ENCODE measurements around the gene THSD4.

The THSD4 gene

GRCh38 chr15:71189718-71190117 is 74.4 kb downstream of the THSD4 start:
- Histone ChIP-seq H3K36me3 (ENCODE audit: control insufficient read depth, insufficient read depth, low read length) (no peaks in the 10 kb centered on the region), H3K4me3 (ENCODE audit: low read length) (no peak overlapping the region), H3K9ac (ENCODE audit: low read length) (no peak overlapping the region), H3K9me3 (ENCODE audit: control insufficient read depth, low read length) (no peaks in the 10 kb centered on the region), H3K4me1 (ENCODE audit: control insufficient read depth, insufficient read depth, low read length) (no peaks in the 10 kb centered on the region), H3K27me3 (ENCODE audit: control insufficient read depth, insufficient read depth, low read length) (no peaks in the 10 kb centered on the region)

- Histone ChIP-seq H3K9me3 (ENCODE audit: control insufficient read depth, low read length) (no peaks in the 10 kb centered on the region), H3K4me3 (ENCODE audit: low read length) (no peak overlapping the region), H3K9ac (ENCODE audit: low read length) (no peak overlapping the region), H3K4me1 (ENCODE audit: control insufficient read depth, insufficient read depth, low read length) (no peaks in the 10 kb centered on the region), H3K27me3 (ENCODE audit: control insufficient read depth, insufficient read depth, low read length) (no peaks in the 10 kb centered on the region), H3K36me3 (ENCODE audit: control insufficient read depth, insufficient read depth, low read length) (no peaks in the 10 kb centered on the region)
These were observed 76.0 kb downstream of the THSD4 start for GRCh38 chr15:71191296-71191695.

GRCh38 chr15:71192816-71193215 is 77.5 kb downstream of the THSD4 start:
- H3K4me3 ChIP-seq (ENCODE audit: low read length): no peak overlapping the region
- H3K9ac ChIP-seq (ENCODE audit: low read length): no peak overlapping the region
- H3K27me3 ChIP-seq (ENCODE audit: control insufficient read depth, insufficient read depth, low read length): no peaks in the 10 kb centered on the region
- no peaks in the 10 kb centered on the region for H3K36me3 ChIP-seq (ENCODE audit: control insufficient read depth, insufficient read depth, low read length)
- no peaks in the 10 kb centered on the region for H3K9me3 ChIP-seq (ENCODE audit: control insufficient read depth, low read length)
- H3K4me1 ChIP-seq (ENCODE audit: control insufficient read depth, insufficient read depth, low read length): no peaks in the 10 kb centered on the region

- Histone ChIP-seq H3K9me3 (ENCODE audit: control insufficient read depth, low read length) (no peaks in the 10 kb centered on the region), H3K4me1 (ENCODE audit: control insufficient read depth, insufficient read depth, low read length) (peaks cover 4% of the 10 kb centered on the region), H3K36me3 (ENCODE audit: control insufficient read depth, insufficient read depth, low read length) (no peaks in the 10 kb centered on the region), H3K27me3 (ENCODE audit: control insufficient read depth, insufficient read depth, low read length) (no peaks in the 10 kb centered on the region), H3K4me3 (ENCODE audit: low read length) (no peak overlapping the region), H3K9ac (ENCODE audit: low read length) (no peak overlapping the region)
These were observed 79.0 kb downstream of the THSD4 start for GRCh38 chr15:71194286-71194685.

- H3K4me3 ChIP-seq (ENCODE audit: low read length): no peak overlapping the region
- no peaks in the 10 kb centered on the region for H3K27me3 ChIP-seq (ENCODE audit: control insufficient read depth, insufficient read depth, low read length)
- H3K4me1 ChIP-seq (ENCODE audit: control insufficient read depth, insufficient read depth, low read length): peaks cover 10% of the 10 kb centered on the region
- H3K9ac ChIP-seq (ENCODE audit: low read length): no peak overlapping the region
- H3K36me3 ChIP-seq (ENCODE audit: control insufficient read depth, insufficient read depth, low read length): no peaks in the 10 kb centered on the region
- no peaks in the 10 kb centered on the region for H3K9me3 ChIP-seq (ENCODE audit: control insufficient read depth, low read length)
These were observed 80.0 kb downstream of the THSD4 start for GRCh38 chr15:71195242-71195641.

- H3K4me3 ChIP-seq (ENCODE audit: low read length): no peak overlapping the region
- H3K4me1 ChIP-seq (ENCODE audit: control insufficient read depth, insufficient read depth, low read length): peaks cover 23% of the 10 kb centered on the region
- no peaks in the 10 kb centered on the region for H3K36me3 ChIP-seq (ENCODE audit: control insufficient read depth, insufficient read depth, low read length)
- no peaks in the 10 kb centered on the region for H3K9me3 ChIP-seq (ENCODE audit: control insufficient read depth, low read length)
- H3K9ac ChIP-seq (ENCODE audit: low read length): no peak overlapping the region
- no peaks in the 10 kb centered on the region for H3K27me3 ChIP-seq (ENCODE audit: control insufficient read depth, insufficient read depth, low read length)
These were observed 82.3 kb downstream of the THSD4 start for GRCh38 chr15:71197620-71198019.

GRCh38 chr15:71198846-71199245 is 83.6 kb downstream of the THSD4 start:
- Histone ChIP-seq H3K36me3 (ENCODE audit: control insufficient read depth, insufficient read depth, low read length) (no peaks in the 10 kb centered on the region), H3K9me3 (ENCODE audit: control insufficient read depth, low read length) (no peaks in the 10 kb centered on the region), H3K4me3 (ENCODE audit: low read length) (no peak overlapping the region), H3K9ac (ENCODE audit: low read length) (no peak overlapping the region), H3K4me1 (ENCODE audit: control insufficient read depth, insufficient read depth, low read length) (peaks cover 23% of the 10 kb centered on the region), H3K27me3 (ENCODE audit: control insufficient read depth, insufficient read depth, low read length) (no peaks in the 10 kb centered on the region)

- peaks cover 23% of the 10 kb centered on the region for H3K4me1 ChIP-seq (ENCODE audit: control insufficient read depth, insufficient read depth, low read length)
- H3K4me3 ChIP-seq (ENCODE audit: low read length): no peak overlapping the region
- no peaks in the 10 kb centered on the region for H3K27me3 ChIP-seq (ENCODE audit: control insufficient read depth, insufficient read depth, low read length)
- no peaks in the 10 kb centered on the region for H3K36me3 ChIP-seq (ENCODE audit: control insufficient read depth, insufficient read depth, low read length)
- H3K9me3 ChIP-seq (ENCODE audit: control insufficient read depth, low read length): no peaks in the 10 kb centered on the region
- no peak overlapping the region for H3K9ac ChIP-seq (ENCODE audit: low read length)
These were observed 84.4 kb downstream of the THSD4 start for GRCh38 chr15:71199384-71200351.

GRCh38 chr15:71201477-71201876 is 86.2 kb downstream of the THSD4 start:
- Histone ChIP-seq H3K27me3 (ENCODE audit: control insufficient read depth, insufficient read depth, low read length) (no peaks in the 10 kb centered on the region), H3K4me3 (ENCODE audit: low read length) (no peak overlapping the region), H3K9ac (ENCODE audit: low read length) (no peak overlapping the region), H3K36me3 (ENCODE audit: control insufficient read depth, insufficient read depth, low read length) (no peaks in the 10 kb centered on the region), H3K9me3 (ENCODE audit: control insufficient read depth, low read length) (no peaks in the 10 kb centered on the region), H3K4me1 (ENCODE audit: control insufficient read depth, insufficient read depth, low read length) (peaks cover 23% of the 10 kb centered on the region)

- Histone ChIP-seq H3K4me1 (ENCODE audit: control insufficient read depth, insufficient read depth, low read length) (peaks cover 23% of the 10 kb centered on the region), H3K4me3 (ENCODE audit: low read length) (no peak overlapping the region), H3K9me3 (ENCODE audit: control insufficient read depth, low read length) (no peaks in the 10 kb centered on the region), H3K9ac (ENCODE audit: low read length) (no peak overlapping the region), H3K36me3 (ENCODE audit: control insufficient read depth, insufficient read depth, low read length) (no peaks in the 10 kb centered on the region), H3K27me3 (ENCODE audit: control insufficient read depth, insufficient read depth, low read length) (no peaks in the 10 kb centered on the region)
These were observed 87.4 kb downstream of the THSD4 start for GRCh38 chr15:71202712-71203111.

- no peaks in the 10 kb centered on the region for H3K9me3 ChIP-seq (ENCODE audit: control insufficient read depth, low read length)
- H3K27me3 ChIP-seq (ENCODE audit: control insufficient read depth, insufficient read depth, low read length): no peaks in the 10 kb centered on the region
- H3K4me1 ChIP-seq (ENCODE audit: control insufficient read depth, insufficient read depth, low read length): peaks cover 22% of the 10 kb centered on the region
- H3K4me3 ChIP-seq (ENCODE audit: low read length): no peak overlapping the region
- no peaks in the 10 kb centered on the region for H3K36me3 ChIP-seq (ENCODE audit: control insufficient read depth, insufficient read depth, low read length)
- H3K9ac ChIP-seq (ENCODE audit: low read length): no peak overlapping the region
These were observed 88.6 kb downstream of the THSD4 start for GRCh38 chr15:71203586-71204474.

GRCh38 chr15:71207141-71207540 is 91.9 kb downstream of the THSD4 start:
- Histone ChIP-seq H3K27me3 (ENCODE audit: control insufficient read depth, insufficient read depth, low read length) (no peaks in the 10 kb centered on the region), H3K36me3 (ENCODE audit: control insufficient read depth, insufficient read depth, low read length) (no peaks in the 10 kb centered on the region), H3K4me3 (ENCODE audit: low read length) (no peak overlapping the region), H3K9ac (ENCODE audit: low read length) (no peak overlapping the region), H3K9me3 (ENCODE audit: control insufficient read depth, low read length) (no peaks in the 10 kb centered on the region), H3K4me1 (ENCODE audit: control insufficient read depth, insufficient read depth, low read length) (no peaks in the 10 kb centered on the region)
